HG03045 (cell line): ENCODE measurements around the gene PGM2L1.
"Not testable (repeated sequence)": the region's sequence is repeated elsewhere in the genome, so short reads cannot be mapped to it uniquely, and the experiment has no call there.

Experiments
- ATAC-seq: cut with Tn5 transposase; IDR thresholded peaks from one replicate; pipeline ENCODE4 v1.9.1; 2021; ENCODE audit warnings: mild to moderate bottlenecking, moderate library complexity; ENCODE audit not compliant: unreplicated experiment

The PGM2L1 gene

DNA sequence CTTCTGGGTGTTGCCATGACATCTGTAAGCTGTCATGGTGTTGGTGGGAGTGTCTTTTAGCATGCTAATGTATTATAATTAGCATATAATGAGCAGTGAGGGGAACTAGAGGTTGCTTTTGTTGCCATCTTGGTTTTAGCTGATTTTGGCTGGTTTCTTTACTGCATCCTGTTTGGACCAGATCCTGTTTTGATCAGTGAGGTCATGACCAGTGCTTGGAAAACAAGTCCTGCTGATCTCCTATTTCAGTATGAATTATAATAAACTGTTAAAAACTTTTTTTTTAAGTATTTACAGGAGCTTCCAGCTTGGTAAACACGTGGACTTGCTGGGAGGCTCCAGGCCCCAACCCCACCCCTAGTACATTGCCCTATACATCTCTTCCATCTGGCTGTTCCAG lies 56.3 kb downstream of the PGM2L1 start:
- ATAC-seq: no peak

DNA sequence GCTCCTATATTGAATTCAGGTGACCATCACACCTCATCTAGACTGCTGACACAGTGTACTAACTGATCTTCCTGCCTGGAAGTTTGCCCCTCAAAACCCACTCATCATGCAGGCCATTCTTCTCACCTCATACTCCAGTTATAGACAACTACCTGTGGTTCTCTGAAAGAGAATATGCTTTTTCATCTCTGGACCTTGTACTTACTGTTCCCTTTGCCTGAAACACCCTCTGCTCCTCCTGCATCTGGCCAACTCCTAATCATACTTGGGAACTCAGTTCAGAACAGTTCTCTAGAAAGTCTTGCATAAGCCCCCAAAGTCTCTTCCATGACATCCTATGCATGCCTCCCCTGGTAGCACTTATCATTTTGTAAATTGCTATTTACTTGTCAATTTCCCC lies 58.6 kb downstream of the PGM2L1 start:
- ATAC-seq: no peak

DNA sequence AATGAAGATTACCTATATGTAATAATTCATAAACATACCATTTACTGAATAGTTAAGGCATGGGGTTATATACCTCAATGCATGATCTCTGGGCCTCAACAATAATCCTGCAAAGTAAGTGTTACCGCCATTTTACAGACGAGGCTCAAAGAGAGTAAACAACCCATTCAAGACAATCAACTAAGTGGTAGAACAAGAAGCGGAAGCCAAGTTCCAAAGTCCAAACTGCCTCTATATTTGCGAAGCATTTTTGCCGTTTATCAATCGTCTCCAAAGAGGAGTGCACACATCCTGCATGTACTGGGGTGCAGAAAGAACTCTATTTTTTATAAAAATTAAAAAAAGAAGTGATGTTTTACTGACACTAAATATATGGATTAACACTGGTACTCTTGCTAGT lies 59.3 kb downstream of the PGM2L1 start:
- no peak for ATAC-seq

DNA sequence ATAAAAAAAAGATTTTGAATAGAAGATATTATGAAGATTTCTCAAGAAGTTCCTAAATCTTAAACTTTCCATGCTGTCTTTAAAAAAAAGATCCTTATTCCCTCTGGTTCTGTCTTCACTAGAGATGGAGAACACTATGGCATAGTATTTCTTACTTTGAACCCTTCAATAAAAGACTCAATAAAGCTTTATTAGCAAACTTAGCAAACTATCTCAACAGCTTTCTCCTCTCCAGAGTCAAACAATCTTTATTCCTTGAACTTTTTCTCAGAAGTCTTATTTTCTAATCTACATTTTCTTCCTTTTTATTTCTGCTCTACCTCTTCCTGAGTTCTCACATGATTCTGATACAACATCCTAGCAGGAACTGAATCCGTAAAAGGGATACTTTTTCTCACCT lies 65.0 kb downstream of the PGM2L1 start:
- ATAC-seq: no peak

DNA sequence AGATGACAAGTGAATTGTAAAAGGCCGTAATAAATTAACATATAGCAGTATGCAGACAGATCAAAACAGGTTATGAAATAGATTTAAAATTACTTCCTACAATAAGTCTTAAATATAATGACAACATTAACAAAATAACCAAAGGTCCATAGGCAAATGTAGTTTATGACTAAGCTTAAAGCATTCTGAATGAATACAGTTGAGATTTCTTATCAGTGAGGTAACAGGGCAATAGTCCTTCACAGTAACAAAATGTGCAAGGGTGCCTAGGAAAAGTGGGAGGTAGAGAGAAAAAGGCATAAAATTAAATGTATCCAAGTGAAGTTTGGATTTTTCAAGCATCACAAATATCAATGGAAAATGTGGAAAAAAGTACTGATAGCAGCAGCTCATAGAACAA lies 65.9 kb downstream of the PGM2L1 start:
- no peak for ATAC-seq

DNA sequence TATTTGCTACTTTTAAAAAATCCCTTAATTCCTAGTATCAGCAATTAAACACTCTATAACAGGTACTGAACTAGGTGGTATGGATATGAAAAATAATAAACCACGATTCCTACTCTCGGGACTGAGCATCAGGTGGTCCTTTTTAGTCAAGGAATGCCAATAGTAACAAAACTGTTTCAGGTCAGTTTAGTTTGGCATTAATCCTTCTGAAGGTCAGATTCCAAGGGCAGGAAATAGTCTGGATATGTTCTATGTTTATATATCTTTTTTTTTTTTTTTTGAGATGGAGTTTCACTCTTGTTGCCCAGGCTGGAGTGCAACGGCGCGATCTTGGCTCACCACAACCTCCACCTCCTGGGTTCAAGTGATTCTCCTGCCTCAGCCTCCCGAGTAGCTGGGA lies 67.2 kb downstream of the PGM2L1 start:
- ATAC-seq: not testable (repeated sequence)

DNA sequence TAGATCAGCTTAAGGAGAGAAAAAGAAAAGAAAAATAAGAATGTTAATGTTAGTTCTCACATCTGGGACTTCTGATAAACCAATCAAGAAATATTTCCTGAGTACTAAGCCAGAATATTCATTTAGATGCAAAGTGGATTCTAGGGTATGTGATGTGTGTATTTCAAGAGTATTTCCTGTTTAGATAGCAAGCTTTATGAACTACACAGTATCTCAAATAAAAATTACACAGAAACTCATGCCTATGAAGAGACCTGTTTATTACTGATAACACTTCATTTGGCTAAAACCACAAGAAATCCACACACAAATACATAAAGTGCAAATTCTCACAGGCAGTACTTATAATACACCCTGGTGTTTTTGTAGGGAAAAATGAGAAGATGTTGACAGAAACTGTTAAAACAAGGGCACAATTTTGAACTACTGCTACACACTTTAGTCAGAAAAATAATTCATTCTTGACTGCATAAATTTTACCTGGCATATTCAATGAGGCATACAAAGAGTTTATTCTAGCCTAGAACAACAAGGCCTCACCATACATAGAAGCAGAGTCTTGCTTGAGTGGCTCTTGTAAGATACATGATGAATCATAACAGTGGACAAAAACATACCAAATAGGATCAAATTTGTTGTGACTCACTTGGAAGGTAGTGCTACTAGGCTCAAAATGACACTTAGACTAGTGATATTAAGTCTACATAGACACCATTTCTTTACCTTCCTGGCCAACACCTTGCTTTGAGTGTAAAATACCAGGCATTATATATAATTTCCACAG lies 68.0 kb downstream of the PGM2L1 start:
- no peak for ATAC-seq

DNA sequence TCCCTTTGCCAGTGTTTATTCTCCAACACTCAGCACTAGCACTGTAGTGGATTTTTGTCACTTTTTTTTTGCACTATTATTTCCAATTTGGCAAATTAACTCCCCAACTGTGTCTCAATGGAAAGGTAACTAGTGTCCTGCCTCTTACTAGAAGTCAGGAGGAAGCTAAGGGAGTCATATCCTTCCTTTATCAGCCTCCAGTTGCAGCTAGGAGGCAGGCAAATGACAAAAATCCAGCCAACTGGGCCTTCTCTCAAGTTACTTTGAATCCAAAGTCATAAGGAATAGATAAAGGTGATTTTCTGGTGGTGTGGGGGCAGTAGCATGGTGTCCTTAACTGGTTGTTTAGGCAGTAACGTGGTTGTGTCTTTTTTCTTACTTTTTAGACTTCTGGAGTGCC lies 71.2 kb downstream of the PGM2L1 start:
- no peak for ATAC-seq

DNA sequence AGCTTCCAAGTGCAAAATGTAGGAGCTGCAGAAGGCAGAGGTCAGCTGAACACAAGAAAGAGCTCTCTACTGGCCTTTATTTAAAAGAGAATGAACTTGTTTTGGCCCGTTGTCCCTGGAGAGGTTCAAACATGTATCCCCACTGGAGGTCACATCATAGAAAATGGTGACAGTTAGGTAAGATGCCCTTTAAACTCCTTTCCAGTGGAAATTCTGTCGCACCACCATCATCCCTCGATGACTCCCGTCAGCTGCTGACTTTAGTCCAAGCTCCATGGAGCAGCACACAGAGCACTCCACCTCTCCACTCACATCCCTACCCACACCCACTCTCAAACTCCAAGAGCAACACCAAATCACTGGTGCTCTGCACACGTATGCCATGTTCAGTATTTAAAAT lies 71.6 kb downstream of the PGM2L1 start:
- no peak for ATAC-seq

DNA sequence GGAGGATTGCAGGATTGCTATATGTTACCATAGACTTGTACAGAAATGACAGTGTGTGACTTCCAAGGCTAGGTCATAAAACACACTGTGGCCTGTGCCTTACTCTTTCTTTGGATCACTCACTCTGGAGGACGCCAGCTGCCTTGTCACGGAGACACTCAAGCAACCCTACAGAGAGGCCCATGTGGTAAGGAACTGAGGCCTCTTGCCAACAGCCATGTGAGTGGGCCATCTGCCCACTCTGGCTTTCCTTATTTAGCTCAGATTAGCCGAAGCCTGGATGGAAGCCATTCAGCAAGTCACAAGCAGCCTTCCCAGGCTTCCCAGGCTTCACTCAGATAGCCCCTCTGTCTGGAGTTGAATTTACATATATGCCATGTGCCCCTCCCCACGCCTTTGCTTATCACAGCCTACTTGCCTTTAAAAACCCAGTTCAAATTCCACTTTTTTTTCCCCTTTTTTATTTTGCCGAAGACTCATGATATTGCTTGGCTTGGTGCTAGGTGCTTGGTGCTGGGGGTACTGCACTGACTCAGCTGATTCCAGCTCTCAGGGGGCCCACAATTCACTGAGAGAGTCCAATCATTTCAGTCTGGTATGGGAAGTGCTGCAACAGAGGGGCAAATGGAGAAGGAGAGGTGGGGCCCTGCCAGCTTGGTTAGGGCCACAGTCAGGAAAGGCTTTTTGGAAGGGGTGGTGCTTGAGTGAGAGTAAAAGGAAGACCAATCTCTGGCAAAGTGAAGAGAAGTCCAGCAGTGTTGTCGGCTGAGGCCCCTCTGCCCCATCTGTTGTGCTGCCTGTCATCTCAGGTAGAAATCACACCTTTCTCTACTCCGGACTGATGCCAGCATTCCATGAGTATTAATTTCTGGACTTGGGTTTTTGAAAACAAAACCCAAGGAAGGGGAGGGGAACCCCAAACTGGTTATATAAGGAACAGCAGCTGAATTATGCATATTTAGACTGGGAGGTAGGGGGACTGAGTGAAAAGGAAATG lies 72.3 kb downstream of the PGM2L1 start:
- ATAC-seq: no peak

DNA sequence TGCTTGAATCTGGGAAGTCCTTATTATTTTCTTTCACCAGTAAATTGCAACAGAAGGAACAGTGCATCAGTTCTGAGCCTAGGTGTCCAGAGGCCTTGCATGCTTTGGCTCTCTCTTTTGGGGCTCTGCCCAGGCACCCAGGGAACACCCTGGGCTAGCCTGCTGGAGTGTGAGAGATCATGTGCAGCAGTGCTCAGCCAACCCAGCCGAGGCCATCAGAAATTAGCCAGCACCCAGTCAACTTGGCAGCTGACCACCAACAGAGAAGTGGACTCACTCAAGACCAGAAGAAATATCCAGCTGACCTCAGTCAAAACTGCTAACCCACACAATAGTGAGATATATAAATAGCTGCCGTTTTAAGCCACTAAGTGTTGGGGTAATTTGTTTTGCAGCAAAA lies 75.6 kb downstream of the PGM2L1 start:
- ATAC-seq: no peak

DNA sequence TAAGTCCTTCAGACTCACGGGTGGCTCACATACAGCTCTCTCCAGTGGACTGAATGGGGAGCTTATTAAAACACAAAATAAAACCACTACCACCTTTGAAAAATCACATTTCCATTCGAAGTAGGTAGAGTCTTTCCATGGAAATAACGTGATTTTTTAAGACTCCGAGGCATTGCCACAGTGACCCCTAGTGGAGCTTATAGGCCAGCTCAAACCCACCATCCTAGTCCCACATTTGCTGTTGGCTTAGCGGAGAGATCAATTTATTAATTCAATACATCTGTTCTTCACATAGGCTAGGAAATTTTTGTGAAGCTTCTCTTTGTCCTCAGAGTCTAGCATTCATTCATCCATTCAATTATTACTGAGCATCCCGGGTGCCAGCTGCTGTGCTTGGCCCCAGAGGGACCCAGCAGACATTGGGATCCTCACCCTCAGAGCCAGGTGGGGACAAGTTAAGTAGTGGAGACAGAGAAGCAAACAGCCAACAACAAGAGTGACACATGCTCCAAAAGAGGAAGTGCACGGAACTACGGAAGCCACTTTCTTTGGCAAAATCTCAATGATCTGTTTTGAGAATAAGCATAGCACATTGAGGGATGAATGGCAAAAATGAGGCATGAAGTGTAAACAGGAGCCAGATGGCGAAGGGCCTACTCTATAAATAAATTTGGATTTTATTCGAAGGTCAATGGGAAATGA lies 76.6 kb downstream of the PGM2L1 start:
- ATAC-seq: no peak

DNA sequence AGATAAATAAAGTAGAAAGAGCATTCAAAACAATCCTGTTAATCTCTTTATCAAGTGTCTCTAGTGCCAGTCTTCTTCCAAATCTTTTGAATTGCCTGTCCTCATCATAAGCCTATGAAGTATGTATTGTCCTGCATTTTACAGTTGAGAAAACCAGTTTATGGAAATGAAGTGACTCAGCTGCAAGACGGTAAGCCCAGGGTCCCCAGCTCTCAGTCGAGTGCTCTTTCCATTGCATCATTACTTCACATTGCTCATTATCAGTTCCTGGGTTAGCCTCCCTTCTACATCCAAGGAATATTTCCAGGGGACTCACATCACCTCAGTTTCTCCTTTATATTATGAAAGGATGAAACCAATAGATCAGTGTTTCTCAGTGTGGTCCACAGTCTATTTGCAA lies 77.7 kb downstream of the PGM2L1 start:
- ATAC-seq: no peak

DNA sequence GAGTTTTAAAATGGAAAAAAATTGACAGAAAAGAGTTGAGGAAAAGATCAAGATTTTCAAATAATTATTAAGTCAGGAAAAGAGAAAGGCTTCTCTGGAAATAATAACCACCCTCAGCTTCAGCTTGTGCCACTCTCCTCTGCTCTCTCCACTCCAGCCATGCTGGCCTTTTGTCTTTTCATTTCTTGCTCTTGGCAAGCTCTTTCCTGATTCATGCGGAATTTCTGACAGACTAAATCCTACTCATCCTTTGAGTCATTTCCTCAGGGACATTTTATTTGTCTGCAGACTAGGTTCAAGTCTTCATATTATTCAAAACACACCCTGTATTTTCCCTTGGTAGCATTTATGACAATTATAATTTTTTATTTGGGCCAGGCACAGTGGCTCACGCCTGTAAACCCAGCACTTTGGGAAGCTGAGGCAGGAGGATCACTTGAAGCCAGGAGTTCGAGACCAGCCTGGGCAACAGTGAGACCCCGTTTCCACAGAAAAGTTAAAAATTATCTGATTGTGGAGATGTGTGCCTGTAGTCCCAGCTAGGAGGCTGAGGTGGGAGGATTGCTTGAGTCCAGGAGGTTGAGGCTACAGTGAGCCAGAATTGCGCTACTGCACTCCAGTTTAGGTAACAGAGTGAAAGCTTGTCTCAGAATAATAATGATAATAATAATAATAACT lies 79.0 kb downstream of the PGM2L1 start:
- ATAC-seq: no peak

DNA sequence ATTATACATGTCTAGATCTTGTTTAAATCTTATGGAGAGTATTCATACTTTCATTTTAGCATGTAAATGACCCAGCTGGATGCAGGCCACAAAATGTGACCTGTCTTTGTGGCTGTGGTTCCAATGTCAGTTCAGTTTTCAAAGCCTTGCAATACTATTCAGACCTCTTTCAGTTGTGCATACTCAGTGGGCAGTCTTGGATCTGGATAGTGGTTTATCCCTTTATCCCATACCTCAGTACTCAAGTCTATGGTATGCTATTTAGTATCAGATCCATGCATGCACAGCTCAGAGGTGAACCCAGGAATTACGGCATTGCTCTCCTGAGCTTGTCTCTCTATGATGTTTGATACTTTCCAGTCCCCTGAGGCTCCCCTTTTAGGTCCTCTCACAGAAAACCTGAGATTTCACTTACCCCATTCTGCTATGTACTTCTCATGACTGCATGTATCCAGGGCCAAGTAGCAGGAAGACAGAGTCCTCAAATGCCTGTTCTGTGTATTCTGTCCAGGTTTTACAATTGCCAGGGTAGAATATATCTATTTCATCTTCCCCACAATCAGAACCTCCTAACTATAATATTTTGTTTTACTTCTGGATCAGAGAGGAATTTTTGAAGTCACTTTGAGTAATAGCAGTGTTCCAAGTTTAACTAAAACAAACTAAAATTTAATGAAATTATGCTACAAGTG lies 79.8 kb downstream of the PGM2L1 start:
- ATAC-seq: no peak

DNA sequence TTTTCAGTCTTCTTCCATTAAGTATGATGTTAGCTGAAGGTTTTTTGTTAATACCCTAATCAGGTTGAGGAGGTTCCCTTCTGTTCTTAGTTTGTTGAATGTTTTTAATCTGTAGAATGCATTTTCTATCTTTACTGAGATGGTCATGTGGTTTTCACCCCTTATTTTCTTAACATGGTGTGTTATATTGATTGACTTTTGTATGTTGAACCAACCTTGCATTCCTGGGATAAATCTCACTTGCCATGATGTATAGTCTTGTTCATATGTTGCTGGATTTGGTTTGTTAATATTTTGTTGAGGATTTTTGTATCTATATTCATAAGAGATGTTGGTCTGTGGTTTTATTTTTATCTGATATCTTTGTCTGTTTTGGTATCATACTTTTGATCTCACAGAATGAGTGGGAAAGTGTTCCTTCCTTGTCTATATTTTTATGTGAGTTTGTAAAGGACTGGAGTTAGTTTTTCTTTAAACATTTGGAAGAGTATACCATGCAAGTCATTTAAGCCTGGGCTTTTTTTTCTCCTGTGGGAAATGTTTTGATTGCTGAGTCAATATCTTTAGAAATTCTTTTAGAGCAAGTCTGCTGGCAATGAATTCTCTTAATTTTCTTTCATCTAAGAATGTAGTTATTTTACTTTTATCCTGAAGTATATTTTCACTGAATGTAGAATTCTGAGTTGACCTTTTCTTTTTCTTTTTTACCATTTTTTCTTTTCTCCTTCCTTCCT lies 81.3 kb downstream of the PGM2L1 start:
- no peak for ATAC-seq

DNA sequence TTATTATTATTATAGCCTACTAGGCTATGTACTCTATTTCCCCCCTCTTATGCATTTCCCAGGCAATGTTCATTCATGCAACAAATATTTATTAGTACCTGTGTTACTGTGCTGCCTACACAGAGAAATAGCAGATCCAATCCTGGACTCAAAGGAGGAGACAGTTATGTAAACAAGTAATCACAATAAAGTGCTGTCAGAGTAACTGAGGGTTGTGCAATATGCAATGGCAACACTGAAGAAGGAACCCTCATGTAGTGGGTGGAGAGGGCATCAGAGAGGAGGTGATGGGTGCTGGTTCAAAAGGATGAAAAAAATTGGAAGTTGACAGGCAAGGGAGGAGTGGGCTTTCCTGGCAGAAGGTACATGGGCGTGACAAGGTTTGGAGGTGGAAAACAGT lies 85.9 kb downstream of the PGM2L1 start:
- ATAC-seq: no peak

DNA sequence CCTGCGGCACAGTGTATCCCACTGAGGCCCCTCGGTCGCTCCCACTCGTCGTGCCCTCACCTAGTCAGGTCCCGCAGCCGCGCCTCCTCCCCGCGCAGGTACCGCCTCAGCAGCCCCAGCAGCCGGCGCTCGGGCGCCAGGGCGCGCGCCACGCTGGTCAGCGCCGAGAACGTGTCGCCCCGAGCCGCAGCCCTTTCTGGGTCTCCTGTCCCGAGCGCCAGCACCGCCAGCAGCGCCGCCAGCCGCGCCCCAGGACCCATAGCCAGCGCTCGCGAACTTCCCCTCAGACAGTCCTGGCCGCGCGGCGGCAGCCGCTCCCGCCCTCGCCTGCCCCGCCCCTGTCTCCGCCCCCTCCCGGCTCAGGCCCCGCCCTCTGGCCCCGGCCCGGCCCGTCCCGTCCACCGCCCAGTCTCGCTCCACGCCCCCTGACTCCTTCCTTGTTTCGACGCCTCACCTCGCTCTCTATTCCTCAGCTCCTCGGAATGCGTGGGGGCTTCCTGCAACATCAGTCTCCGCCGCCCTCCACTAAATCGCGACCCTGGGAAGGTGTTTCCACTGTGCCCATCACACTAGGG lies 86.8 kb downstream of the PGM2L1 start, which contains the start of gene P4HA3:
Gene P4HA3, minus strand, starts transcription at position 289 of the 575 bp plus-strand sequence. Its CDS starts 29 bp downstream, at position 260.
- no peak for ATAC-seq

DNA sequence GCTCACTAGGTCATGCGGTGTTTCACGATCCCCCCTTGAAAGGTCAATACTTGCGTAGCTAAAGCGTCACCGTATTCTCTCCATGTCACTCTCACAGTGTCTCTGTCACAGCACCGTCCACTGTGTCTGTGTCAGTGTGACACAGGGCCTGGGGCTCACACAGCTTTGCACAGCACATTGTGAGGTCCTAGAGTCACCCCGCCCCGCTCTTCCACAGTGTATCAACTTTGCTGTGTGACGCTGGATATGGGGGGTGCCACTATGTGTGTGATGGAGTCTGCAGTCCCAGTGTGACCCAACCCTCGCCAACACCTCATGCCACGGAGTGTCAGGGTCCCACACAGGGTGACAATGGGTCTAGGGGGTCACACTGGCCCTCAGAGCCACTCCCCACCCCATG lies 87.4 kb downstream of the PGM2L1 start:
- ATAC-seq: no peak
